GM23248 (cell line): ENCODE results near the gene THOC1.

Source experiments
- EZH2 ChIP-seq: fragments of 200-600 bp; sonication (generic); IDR thresholded peaks from 2 replicates; pipeline ENCODE4 v1.6.1; 2018; ENCODE audit warnings: antibody characterized with exemption, mild to moderate bottlenecking; ENCODE audit not compliant: insufficient read depth, poor library complexity, severe bottlenecking
- EZH2phosphoT487 ChIP-seq: fragments of 200-600 bp; sonication (generic); IDR thresholded peaks from 2 replicates; pipeline ENCODE4 v1.6.1; 2018; ENCODE audit warnings: antibody characterized with exemption, moderate library complexity, mild to moderate bottlenecking, low read depth; ENCODE audit not compliant: insufficient read depth

- TF ChIP-seq EZH2 (no peak), EZH2phosphoT487 (no peak)
Measured at GRCh38 chr18:310042-310441, 42.2 kb upstream of the THOC1 start.
